ENCODE data around the gene LRP8. TPM values are rescaled to one million over a fixed set of nuclear protein-coding genes. Genes with fewer than 3 reads are reported as not detected.

The LRP8 gene
- polyA plus RNA-seq, 1 donor, result 6.9 TPM

GRCh38 chr1:53259932-53260331, 67.9 kb downstream of the LRP8 start:
- no peak for DNase-seq

- DNase-seq, result no peak
Observed at GRCh38 chr1:53258216-53258615, 69.7 kb downstream of the LRP8 start.

GRCh38 chr1:53257454-53258081, 70.3 kb downstream of the LRP8 start:
- no peak for DNase-seq

GRCh38 chr1:53256511-53257453, 71.1 kb downstream of the LRP8 start:
- no peak for DNase-seq

- DNase-seq, result no peak
Observed at GRCh38 chr1:53255031-53255430, 72.8 kb downstream of the LRP8 start.

GRCh38 chr1:53254011-53254640, 73.7 kb downstream of the LRP8 start:
- DNase-seq, result no peak

- no peak for DNase-seq
Observed at GRCh38 chr1:53250325-53250724, 77.5 kb downstream of the LRP8 start.

- DNase-seq, result no peak
Observed at GRCh38 chr1:53249706-53250105, 78.2 kb downstream of the LRP8 start.

GRCh38 chr1:53246261-53247134, 81.4 kb downstream of the LRP8 start:
- DNase-seq, result no peak

GRCh38 chr1:53244141-53244540, 83.7 kb downstream of the LRP8 start:
- DNase-seq, result no peak

GRCh38 chr1:53242381-53242780, 85.5 kb downstream of the LRP8 start:
- no peak for DNase-seq

- DNase-seq, result no peak
Observed at GRCh38 chr1:53241828-53242227, 86.0 kb downstream of the LRP8 start.

- peak; percentile 94 for DNase-seq
Observed at GRCh38 chr1:53238197-53239155, 89.4 kb downstream of the LRP8 start, which contains the start of gene MAGOH. Gene MAGOH, minus strand, starts transcription at chr1:53238518. Its CDS starts 70 bp downstream, at chr1:53238448.

- DNase-seq, result no peak
Observed at GRCh38 chr1:53237638-53238037, 90.2 kb downstream of the LRP8 start.

GRCh38 chr1:53220962-53221286, 106.9 kb downstream of the LRP8 start:
- no peak for DNase-seq

- DNase-seq, result peak; percentile 91
Observed at GRCh38 chr1:53220171-53220961, 107.5 kb downstream of the LRP8 start, which contains the start of gene CZIB. Gene CZIB, minus strand, starts transcription at chr1:53220634. Its CDS starts 59 bp downstream, at chr1:53220575.

- DNase-seq, result peak; percentile 2
Observed at GRCh38 chr1:53219711-53220110, 108.2 kb downstream of the LRP8 start.

- DNase-seq, result no peak
Observed at GRCh38 chr1:53218201-53218600, 109.7 kb downstream of the LRP8 start.

- peak; percentile 7 for DNase-seq
Observed at GRCh38 chr1:53214376-53214940, 113.4 kb downstream of the LRP8 start.
